Parathyroid adenoma (tissue), 2 donors: ENCODE results near the gene CLDN19.
A peak's percentile ranks its signal among the peaks of the same experiment; 100 is the strongest.

Experiments used
- H2AFZ ChIP-seq: fragments of 300-600 bp; sonication (generic); one replicate; pipeline ENCODE4 v1.7.0; 2017; ENCODE audit warnings: antibody characterized with exemption, mild to moderate bottlenecking
- H3K27ac ChIP-seq: fragments of 300-600 bp; sonication (generic); one replicate; pipeline ENCODE4 v1.7.0; 2017
- H3K27me3 ChIP-seq: fragments of 300-600 bp; sonication (generic); one replicate; pipeline ENCODE4 v1.7.0; 2017; ENCODE audit warnings: low read length; ENCODE audit not compliant: control insufficient read depth, insufficient read depth
- H3K36me3 ChIP-seq: fragments of 300-600 bp; sonication (generic); one replicate; pipeline ENCODE4 v1.7.0; 2017; ENCODE audit warnings: low read length; ENCODE audit not compliant: control insufficient read depth, insufficient read depth
- H3K4me1 ChIP-seq: fragments of 300-600 bp; sonication (generic); one replicate; pipeline ENCODE4 v1.7.0; 2017; ENCODE audit warnings: control low read depth
- H3K4me2 ChIP-seq: fragments of 300-600 bp; sonication (generic); one replicate; pipeline ENCODE4 v1.7.0; 2017; ENCODE audit warnings: low read length
- H3K4me3 ChIP-seq: fragments of 300-600 bp; sonication (generic); one replicate; pipeline ENCODE4 v1.7.0; 2017; ENCODE audit warnings: low read depth, low read length
- H3K79me2 ChIP-seq: fragments of 300-600 bp; sonication (generic); one replicate; pipeline ENCODE4 v1.7.0; 2017; ENCODE audit warnings: control low read depth
- H3K9ac ChIP-seq: fragments of 300-600 bp; sonication (generic); one replicate; pipeline ENCODE4 v1.7.0; 2017; ENCODE audit warnings: mild to moderate bottlenecking
- H3K9me3 ChIP-seq: fragments of 300-600 bp; sonication (generic); one replicate; pipeline ENCODE4 v1.7.0; 2017; ENCODE audit warnings: low read length; ENCODE audit not compliant: control insufficient read depth
- CTCF ChIP-seq: fragments of 300-600 bp; sonication (generic); IDR thresholded peaks from one replicate; pipeline ENCODE4 v1.7.0; 2017; ENCODE audit warnings: antibody characterized with exemption, mild to moderate bottlenecking
- donor health status: primary hyperparathyroidism.

The CLDN19 gene

DNA sequence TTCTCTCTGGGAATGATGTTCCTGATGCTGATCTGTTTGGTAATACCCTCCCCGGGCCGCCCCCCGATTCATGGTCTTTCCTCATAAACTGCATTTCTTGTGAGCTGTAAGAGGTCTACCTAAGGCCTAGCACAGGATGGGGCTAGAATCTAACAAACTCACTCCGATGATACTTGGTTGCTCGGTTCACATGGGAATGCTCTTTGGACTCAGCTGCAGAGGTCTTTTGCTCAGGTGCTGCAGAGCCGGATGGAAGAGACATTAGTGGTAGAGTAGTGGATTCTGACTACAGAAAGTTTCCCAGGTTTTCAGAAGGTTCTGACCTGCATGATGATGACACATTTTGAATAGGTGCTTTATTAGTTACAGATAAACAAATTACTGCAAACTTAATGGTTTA is 36.5 kb upstream of the CLDN19 start:
- Histone ChIP-seq H3K27me3 (no peaks in the 10 kb centered on the region), H3K4me2 (no peak overlapping the region), H2AFZ (no peak overlapping the region), H3K27ac (no peak overlapping the region), H3K79me2 (no peaks in the 10 kb centered on the region), H3K9me3 (no peaks in the 10 kb centered on the region), H3K36me3 (no peaks in the 10 kb centered on the region), H3K9ac (no peak overlapping the region), H3K4me1 (no peaks in the 10 kb centered on the region), H3K4me3 (no peak overlapping the region)
- TF ChIP-seq CTCF = no peak

DNA sequence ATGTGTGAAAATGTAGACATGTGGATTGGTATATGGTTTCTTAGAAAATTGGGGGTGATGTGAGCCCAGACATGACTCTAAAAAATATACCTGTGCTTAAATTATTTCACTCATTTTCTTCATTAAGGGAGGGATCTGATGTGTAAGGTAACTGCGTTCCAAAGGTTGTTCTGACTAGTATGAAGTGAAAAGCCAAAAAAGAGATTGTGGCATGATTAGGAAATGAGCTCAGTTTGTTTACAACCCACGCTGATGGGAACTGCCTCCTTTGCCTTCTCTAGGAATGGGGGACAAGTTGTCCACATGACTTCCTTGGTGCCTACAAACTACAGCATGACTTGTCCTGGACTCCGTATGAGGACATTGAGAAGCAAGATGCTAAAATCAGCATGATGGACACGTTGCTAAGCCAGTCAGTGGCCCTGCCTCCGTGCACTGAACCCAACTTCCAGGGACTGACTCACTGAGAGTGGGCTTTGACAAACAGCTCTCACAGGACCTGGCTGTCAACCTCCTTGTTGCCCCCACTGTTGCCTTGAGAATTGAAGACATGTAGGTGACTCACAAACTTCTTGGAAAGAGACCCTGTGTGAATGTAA is 35.0 kb upstream of the CLDN19 start:
- H3K9me3 ChIP-seq = no peaks in the 10 kb centered on the region
- no peak overlapping the region for H2AFZ ChIP-seq
- H3K27ac ChIP-seq = no peak overlapping the region
- H3K27me3 ChIP-seq = no peaks in the 10 kb centered on the region
- no peak overlapping the region for H3K4me2 ChIP-seq
- no peaks in the 10 kb centered on the region for H3K4me1 ChIP-seq
- no peak overlapping the region for H3K4me3 ChIP-seq
- TF ChIP-seq CTCF = no peak
- H3K9ac ChIP-seq = no peak overlapping the region
- no peaks in the 10 kb centered on the region for H3K79me2 ChIP-seq
- no peaks in the 10 kb centered on the region for H3K36me3 ChIP-seq

DNA sequence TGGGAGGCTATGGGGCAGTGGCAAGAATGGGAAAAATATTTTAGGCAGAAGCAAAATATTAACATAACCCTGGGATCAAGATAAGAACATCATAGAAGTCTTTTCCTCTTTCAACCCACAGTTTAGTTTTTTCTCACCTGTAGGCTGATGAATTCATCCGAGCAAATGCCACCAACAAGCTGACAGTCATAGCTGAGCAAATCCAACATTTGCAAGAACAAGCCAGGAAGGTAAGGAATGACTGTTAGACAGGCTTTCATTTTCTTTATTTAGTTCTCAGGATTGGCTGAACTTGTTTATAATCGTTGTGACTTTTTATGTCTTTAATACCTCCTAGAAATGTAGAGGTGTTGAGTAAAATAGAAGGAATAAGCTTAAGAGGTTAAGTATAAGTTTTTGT is 33.4 kb upstream of the CLDN19 start:
- Histone ChIP-seq H3K4me3 (no peak overlapping the region), H3K79me2 (peaks cover 3% of the 10 kb centered on the region), H2AFZ (no peak overlapping the region), H3K27me3 (no peaks in the 10 kb centered on the region), H3K9ac (no peak overlapping the region), H3K36me3 (no peaks in the 10 kb centered on the region), H3K4me2 (no peak overlapping the region), H3K27ac (no peak overlapping the region), H3K9me3 (no peaks in the 10 kb centered on the region), H3K4me1 (no peaks in the 10 kb centered on the region)
- no peak for TF ChIP-seq CTCF

- no peak for TF ChIP-seq CTCF
- H3K4me1 ChIP-seq = peaks cover 5% of the 10 kb centered on the region
- no peak overlapping the region for H3K4me3 ChIP-seq
- no peaks in the 10 kb centered on the region for H3K36me3 ChIP-seq
- H2AFZ ChIP-seq = no peak overlapping the region
- H3K9me3 ChIP-seq = no peaks in the 10 kb centered on the region
- H3K79me2 ChIP-seq = peaks cover 11% of the 10 kb centered on the region
- H3K27ac ChIP-seq = no peak overlapping the region
- H3K4me2 ChIP-seq = no peak overlapping the region
- H3K27me3 ChIP-seq = no peaks in the 10 kb centered on the region
- no peak overlapping the region for H3K9ac ChIP-seq
Measured at GRCh38 chr1:42769811-42770210, 29.8 kb upstream of the CLDN19 start.

DNA sequence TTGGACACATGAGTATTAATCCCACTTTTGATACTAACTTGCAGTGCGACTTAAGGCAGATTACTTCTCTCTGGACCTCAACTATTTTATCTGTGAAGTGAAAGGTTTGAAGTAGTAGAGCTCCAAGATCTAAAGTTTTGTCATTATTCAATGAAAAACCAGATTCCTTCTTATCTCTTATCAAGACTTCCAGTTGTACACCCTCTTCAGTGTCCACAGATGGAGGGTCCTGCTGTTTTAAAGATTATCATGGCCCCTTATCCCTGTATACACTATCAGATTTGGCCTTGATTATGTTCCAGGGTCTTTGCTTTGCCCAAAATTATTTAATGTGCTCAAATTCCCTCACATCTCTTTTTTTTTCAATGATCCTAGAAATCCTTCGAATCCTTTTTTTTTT is 28.1 kb upstream of the CLDN19 start:
- Histone ChIP-seq H3K9me3 (no peaks in the 10 kb centered on the region), H3K4me3 (peak overlapping the region; percentile 99), H3K27ac (no peak overlapping the region), H2AFZ (no peak overlapping the region), H3K9ac (no peak overlapping the region), H3K4me2 (peak overlapping the region; percentile 85), H3K36me3 (no peaks in the 10 kb centered on the region), H3K27me3 (no peaks in the 10 kb centered on the region), H3K79me2 (peaks cover 11% of the 10 kb centered on the region), H3K4me1 (peaks cover 5% of the 10 kb centered on the region)
- TF ChIP-seq CTCF = no peak
